ENCODE measurements around the gene PKP1.

PKP1 gene

GRCh38 chr1:201351617-201352016, 68.3 kb downstream of the PKP1 start:
- H3K27me3 Mint-ChIP-seq = peaks cover 56% of the 10 kb centered on the region
- H3K27ac Mint-ChIP-seq = no peak overlapping the region
- H3K4me3 Mint-ChIP-seq = no peak overlapping the region
- no peaks in the 10 kb centered on the region for H3K36me3 Mint-ChIP-seq
- H3K9me3 Mint-ChIP-seq = no peaks in the 10 kb centered on the region
- no peak for ATAC-seq
- peaks cover 6% of the 10 kb centered on the region for H3K4me1 Mint-ChIP-seq

GRCh38 chr1:201353186-201353940, 70.1 kb downstream of the PKP1 start:
- Mint-ChIP-seq H3K4me1 (no peaks in the 10 kb centered on the region), H3K27me3 (peaks cover 46% of the 10 kb centered on the region), H3K9me3 (no peaks in the 10 kb centered on the region), H3K27ac (no peak overlapping the region), H3K4me3 (no peak overlapping the region), H3K36me3 (no peaks in the 10 kb centered on the region)
- ATAC-seq = no peak

DNA sequence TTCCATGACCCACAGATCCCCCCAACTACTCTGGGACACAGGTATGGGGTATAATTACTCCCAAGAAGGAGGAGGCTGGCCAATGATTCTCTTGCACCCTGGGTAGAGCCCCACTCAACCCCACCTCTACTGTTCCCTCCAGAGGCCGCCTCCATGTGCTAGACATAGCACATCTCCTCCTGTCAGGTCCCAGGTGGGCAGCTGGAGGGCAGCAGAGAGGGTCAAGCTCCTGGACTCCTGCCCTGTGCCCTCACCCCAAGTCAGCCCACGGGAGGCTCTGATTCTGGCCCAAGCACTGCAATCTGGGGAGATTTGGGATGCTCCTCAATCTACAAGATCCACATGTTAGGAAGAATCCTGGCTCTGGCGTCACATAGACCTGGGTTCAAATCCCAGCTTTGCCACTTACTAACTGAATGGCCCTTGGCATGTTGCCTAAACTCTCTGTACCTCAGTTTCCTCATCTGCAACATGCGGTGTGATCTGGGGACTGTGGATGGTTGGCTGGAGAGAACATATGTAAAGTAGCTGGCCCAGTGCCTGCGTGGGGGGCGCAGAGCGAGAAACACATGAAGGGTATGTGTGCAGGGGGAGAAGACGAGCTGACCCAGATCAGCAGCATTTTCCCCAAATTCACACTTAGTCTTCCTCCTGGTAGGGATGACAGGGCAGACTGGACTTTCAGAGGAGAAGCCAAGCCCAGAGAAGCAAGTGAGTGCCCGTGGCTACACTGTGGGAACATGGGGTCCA, 71.0 kb downstream of the PKP1 start:
- H3K9me3 Mint-ChIP-seq = no peaks in the 10 kb centered on the region
- ATAC-seq = no peak
- no peak overlapping the region for H3K4me3 Mint-ChIP-seq
- H3K27me3 Mint-ChIP-seq = peaks cover 49% of the 10 kb centered on the region
- H3K27ac Mint-ChIP-seq = no peak overlapping the region
- H3K4me1 Mint-ChIP-seq = no peaks in the 10 kb centered on the region
- no peaks in the 10 kb centered on the region for H3K36me3 Mint-ChIP-seq

GRCh38 chr1:201354901-201355295, 71.6 kb downstream of the PKP1 start:
- H3K4me3 Mint-ChIP-seq = no peak overlapping the region
- no peaks in the 10 kb centered on the region for H3K36me3 Mint-ChIP-seq
- no peak for ATAC-seq
- no peak overlapping the region for H3K27ac Mint-ChIP-seq
- no peaks in the 10 kb centered on the region for H3K9me3 Mint-ChIP-seq
- peaks cover 50% of the 10 kb centered on the region for H3K27me3 Mint-ChIP-seq
- H3K4me1 Mint-ChIP-seq = no peaks in the 10 kb centered on the region

DNA sequence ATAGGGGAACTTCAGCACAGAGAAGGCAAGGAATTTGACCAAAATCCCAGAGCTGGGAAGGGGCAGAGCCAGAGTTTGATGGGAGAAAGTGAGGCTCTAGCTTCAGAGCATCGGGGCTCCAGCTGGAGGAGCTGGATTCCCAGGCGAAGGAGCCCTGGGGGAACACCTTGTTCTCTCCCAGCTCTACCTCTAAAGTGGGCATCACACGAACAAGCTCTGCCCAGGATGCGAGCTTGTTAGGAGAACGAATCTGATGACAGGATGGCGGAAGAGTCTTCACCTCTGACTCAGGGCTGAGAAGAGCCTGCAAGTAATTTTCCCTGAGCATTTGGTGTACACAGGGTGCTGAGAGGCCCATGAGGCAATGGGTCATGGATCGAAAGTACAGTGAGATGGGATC, 72.2 kb downstream of the PKP1 start:
- ATAC-seq = no peak
- Mint-ChIP-seq H3K4me1 (no peaks in the 10 kb centered on the region), H3K27ac (no peak overlapping the region), H3K27me3 (peaks cover 51% of the 10 kb centered on the region), H3K4me3 (no peak overlapping the region), H3K9me3 (no peaks in the 10 kb centered on the region), H3K36me3 (no peaks in the 10 kb centered on the region)

- no peak for ATAC-seq
- Mint-ChIP-seq H3K9me3 (no peaks in the 10 kb centered on the region), H3K4me3 (no peak overlapping the region), H3K27ac (no peak overlapping the region), H3K27me3 (peaks cover 44% of the 10 kb centered on the region), H3K4me1 (no peaks in the 10 kb centered on the region), H3K36me3 (no peaks in the 10 kb centered on the region)
Measured at GRCh38 chr1:201356236-201356635, 72.9 kb downstream of the PKP1 start.

- no peaks in the 10 kb centered on the region for H3K36me3 Mint-ChIP-seq
- H3K4me1 Mint-ChIP-seq = no peaks in the 10 kb centered on the region
- no peak overlapping the region for H3K4me3 Mint-ChIP-seq
- ATAC-seq = no peak
- H3K27ac Mint-ChIP-seq = no peak overlapping the region
- no peaks in the 10 kb centered on the region for H3K9me3 Mint-ChIP-seq
- peaks cover 40% of the 10 kb centered on the region for H3K27me3 Mint-ChIP-seq
Measured at GRCh38 chr1:201356701-201357100, 73.4 kb downstream of the PKP1 start.

GRCh38 chr1:201357211-201357610, 73.9 kb downstream of the PKP1 start:
- Mint-ChIP-seq H3K27me3 (peaks cover 41% of the 10 kb centered on the region), H3K4me1 (no peaks in the 10 kb centered on the region), H3K4me3 (no peak overlapping the region), H3K9me3 (no peaks in the 10 kb centered on the region), H3K27ac (no peak overlapping the region), H3K36me3 (no peaks in the 10 kb centered on the region)
- ATAC-seq = no peak

GRCh38 chr1:201357636-201358348, 74.5 kb downstream of the PKP1 start:
- no peak for ATAC-seq
- Mint-ChIP-seq H3K4me3 (no peak overlapping the region), H3K36me3 (no peaks in the 10 kb centered on the region), H3K9me3 (no peaks in the 10 kb centered on the region), H3K4me1 (no peaks in the 10 kb centered on the region), H3K27me3 (peaks cover 47% of the 10 kb centered on the region), H3K27ac (no peak overlapping the region)

GRCh38 chr1:201358596-201358995, 75.3 kb downstream of the PKP1 start:
- Mint-ChIP-seq H3K4me3 (no peak overlapping the region), H3K9me3 (no peaks in the 10 kb centered on the region), H3K4me1 (no peaks in the 10 kb centered on the region), H3K36me3 (no peaks in the 10 kb centered on the region), H3K27ac (no peak overlapping the region), H3K27me3 (peaks cover 50% of the 10 kb centered on the region)
- no peak for ATAC-seq

DNA sequence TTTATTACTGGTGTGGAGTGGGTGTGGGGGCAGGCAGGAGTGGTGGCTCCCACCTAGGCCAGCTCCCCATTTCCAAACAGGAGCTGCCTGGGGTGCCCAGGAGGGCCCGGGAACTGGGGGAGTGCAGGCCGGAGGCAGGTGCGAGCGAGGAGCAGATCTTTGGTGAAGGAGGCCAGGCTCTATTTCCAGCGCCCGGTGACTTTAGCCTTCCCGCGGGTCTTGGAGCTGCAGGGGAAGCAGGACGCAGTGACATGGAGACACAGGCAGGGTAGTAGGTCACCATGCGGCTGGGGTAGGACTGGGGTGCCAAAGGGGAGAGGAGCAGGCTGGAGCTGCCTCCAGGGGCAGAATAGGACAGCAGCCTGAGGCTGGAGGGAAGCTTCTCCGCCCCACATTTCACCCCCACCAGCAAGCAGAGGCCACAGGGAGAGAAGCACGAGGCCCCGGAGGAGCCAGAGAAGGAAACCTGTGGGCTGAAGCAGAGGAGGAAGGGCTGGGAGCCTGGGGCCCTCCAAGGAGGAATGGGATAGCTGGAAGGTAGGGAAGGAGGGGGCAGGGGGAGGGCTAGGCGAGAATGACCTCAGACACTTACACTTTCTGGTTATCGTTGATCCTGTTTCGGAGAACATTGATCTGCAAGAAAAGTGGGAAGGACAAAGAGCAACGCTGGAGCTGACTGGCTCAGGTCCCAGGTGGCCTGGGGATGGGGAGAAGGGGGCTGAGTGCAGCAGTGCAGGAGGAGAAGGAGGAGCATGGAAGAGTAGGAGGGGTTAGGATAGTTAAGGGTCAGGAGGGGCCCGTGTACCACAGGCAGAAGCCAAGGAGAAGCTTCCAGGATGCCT, 75.9 kb downstream of the PKP1 start:
- Mint-ChIP-seq H3K36me3 (no peaks in the 10 kb centered on the region), H3K4me3 (no peak overlapping the region), H3K4me1 (no peaks in the 10 kb centered on the region)

DNA sequence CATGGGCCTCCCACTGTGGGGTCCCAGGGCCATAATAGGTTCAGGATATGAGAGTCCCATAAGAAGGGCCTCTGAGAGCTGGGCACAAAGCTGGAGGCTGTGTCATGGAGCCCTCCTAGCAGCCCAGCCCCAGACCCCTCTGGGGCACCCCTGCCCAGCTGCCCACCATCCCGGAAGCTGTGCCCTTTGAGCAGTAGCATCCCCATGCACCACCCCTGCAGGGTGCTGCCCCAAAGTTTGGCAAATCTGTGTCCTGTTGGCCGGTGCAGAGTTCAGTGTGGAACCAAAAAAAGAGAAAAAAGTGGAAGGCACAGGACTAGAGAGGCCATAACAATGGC, 76.5 kb downstream of the PKP1 start:
- no peak overlapping the region for H3K27ac Mint-ChIP-seq
- no peaks in the 10 kb centered on the region for H3K9me3 Mint-ChIP-seq
- H3K4me3 Mint-ChIP-seq = no peak overlapping the region
- no peaks in the 10 kb centered on the region for H3K4me1 Mint-ChIP-seq
- H3K27me3 Mint-ChIP-seq = peaks cover 39% of the 10 kb centered on the region
- no peaks in the 10 kb centered on the region for H3K36me3 Mint-ChIP-seq
- no peak for ATAC-seq

More for the DNA sequence above, 75.9 kb downstream of the PKP1 start:
- H3K9me3 Mint-ChIP-seq = no peaks in the 10 kb centered on the region
- H3K27me3 Mint-ChIP-seq = peaks cover 45% of the 10 kb centered on the region
- no peak overlapping the region for H3K27ac Mint-ChIP-seq
- ATAC-seq = no peak

DNA sequence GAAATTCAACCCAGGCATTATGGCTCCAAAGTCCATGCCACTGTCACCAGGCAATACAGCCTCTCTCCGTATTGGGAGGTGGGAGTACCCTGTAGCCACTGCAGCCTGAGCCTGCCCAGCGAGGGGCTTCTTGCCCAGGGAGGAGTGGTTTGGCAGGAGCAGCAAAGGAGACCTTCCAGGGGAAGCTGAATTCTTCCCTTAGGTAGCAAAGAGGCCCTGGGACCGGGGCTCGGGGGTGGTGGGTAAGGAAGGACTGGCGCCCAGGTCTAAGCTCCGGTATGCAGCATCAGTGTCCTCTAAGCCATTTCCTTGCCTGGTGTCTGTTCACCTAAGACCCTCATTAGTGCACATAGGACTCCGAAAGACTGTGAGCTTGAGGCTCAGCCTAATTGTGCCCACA, 77.2 kb downstream of the PKP1 start:
- Mint-ChIP-seq H3K36me3 (no peaks in the 10 kb centered on the region), H3K27ac (no peak overlapping the region), H3K9me3 (no peaks in the 10 kb centered on the region), H3K4me3 (no peak overlapping the region), H3K27me3 (peaks cover 38% of the 10 kb centered on the region), H3K4me1 (no peaks in the 10 kb centered on the region)
- ATAC-seq = no peak

DNA sequence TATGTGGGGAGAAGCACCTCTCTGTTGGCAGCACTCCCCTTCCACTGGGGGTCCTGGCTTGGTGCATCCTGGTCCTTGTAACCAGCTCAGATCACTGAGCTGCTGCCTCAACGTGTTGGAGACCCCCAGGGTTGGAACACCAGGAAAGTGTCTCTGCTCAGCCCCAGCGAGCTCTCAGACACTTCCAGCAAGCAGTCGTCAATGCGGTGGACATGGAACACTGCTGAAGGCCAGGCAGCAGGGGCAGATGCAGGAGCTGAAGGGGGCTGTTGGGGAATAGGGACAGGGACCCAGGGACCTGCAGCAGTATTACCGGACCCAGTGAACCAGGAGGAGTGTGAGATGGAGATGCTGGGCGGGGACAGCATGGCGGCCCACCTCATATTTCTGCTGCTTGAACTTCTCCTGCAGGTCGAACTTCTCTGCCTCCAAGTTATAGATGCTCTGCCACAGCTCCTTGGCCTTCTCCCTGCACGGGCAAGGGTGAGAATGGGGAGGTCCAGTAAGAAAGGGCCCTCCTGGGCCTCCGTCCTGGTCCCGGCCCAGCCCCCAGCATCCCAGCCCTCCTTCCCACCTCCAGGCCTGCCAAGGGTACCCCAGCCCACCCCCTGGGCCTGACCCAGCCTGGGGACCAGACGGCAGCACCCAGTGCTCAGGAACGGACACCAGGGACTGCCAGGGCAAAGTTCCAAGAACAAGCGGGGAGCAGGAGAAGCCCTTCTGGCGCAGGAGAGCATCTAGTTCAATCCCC, 77.8 kb downstream of the PKP1 start:
- H3K9me3 Mint-ChIP-seq = no peaks in the 10 kb centered on the region
- H3K4me3 Mint-ChIP-seq = no peak overlapping the region
- no peaks in the 10 kb centered on the region for H3K36me3 Mint-ChIP-seq
- H3K27ac Mint-ChIP-seq = no peak overlapping the region
- peaks cover 38% of the 10 kb centered on the region for H3K27me3 Mint-ChIP-seq
- H3K4me1 Mint-ChIP-seq = no peaks in the 10 kb centered on the region
- ATAC-seq = no peak
